Epidermal melanocyte (primary cell): Measurements from ENCODE around the gene COPS8.

Experiments
- DNase-seq: peaks from one replicate; pipeline ENCODE4 v3.0.0; 2011; ENCODE audit warnings: low spot score; ENCODE audit not compliant: insufficient read length

COPS8 gene

GRCh38 chr2:237064203-237065070 lies 21.3 kb upstream of the COPS8 start:
- DNase-seq: no peak

GRCh38 chr2:237065071-237065377 lies 20.7 kb upstream of the COPS8 start:
- no peak for DNase-seq

- DNase-seq: no peak
Observed at GRCh38 chr2:237066396-237066795, 19.3 kb upstream of the COPS8 start.

- no peak for DNase-seq
Observed at GRCh38 chr2:237068005-237068576, 17.6 kb upstream of the COPS8 start.

GRCh38 chr2:237072067-237072931 lies 13.4 kb upstream of the COPS8 start:
- DNase-seq: peak; percentile 54

GRCh38 chr2:237073552-237073951 lies 12.1 kb upstream of the COPS8 start:
- no peak for DNase-seq

GRCh38 chr2:237074211-237074993 lies 11.3 kb upstream of the COPS8 start:
- DNase-seq: no peak

GRCh38 chr2:237075749-237076599 lies 9.7 kb upstream of the COPS8 start:
- no peak for DNase-seq

- DNase-seq: no peak
Observed at GRCh38 chr2:237081596-237081995, 4.1 kb upstream of the COPS8 start.

- DNase-seq: no peak
Observed at GRCh38 chr2:237083026-237083425, 2.7 kb upstream of the COPS8 start.

- DNase-seq: no peak
Observed at GRCh38 chr2:237084444-237084843, 1.2 kb upstream of the COPS8 start.

GRCh38 chr2:237090906-237091305 lies 5.2 kb downstream of the COPS8 start:
- no peak for DNase-seq

- DNase-seq: no peak
Observed at GRCh38 chr2:237091779-237092436, 6.2 kb downstream of the COPS8 start.

- DNase-seq: no peak
Observed at GRCh38 chr2:237092506-237092905, 6.8 kb downstream of the COPS8 start.

GRCh38 chr2:237092920-237093781 lies 7.5 kb downstream of the COPS8 start:
- DNase-seq: no peak

GRCh38 chr2:237096201-237096600 lies 10.5 kb downstream of the COPS8 start:
- no peak for DNase-seq

- DNase-seq: no peak
Observed at GRCh38 chr2:237096911-237097310, 11.2 kb downstream of the COPS8 start.

- DNase-seq: no peak
Observed at GRCh38 chr2:237097326-237097910, 11.7 kb downstream of the COPS8 start.
